Small intestine (tissue), 7 donors: Measurements from ENCODE around the gene METTL25B. TPM values are rescaled to one million over a fixed set of nuclear protein-coding genes. Genes with fewer than 3 reads are reported as not detected.

ENCODE experiments used
- DNase-seq, 2 donors: peaks; one replicate each; pipeline versions ENCODE4 v3.0.0 to v3.0.0-alpha.2; 2013
- FAIRE-seq: peaks from 2 replicates; lab custom pipeline; 2012; peaks lifted over from hg19 to GRCh38; lab: Jason Lieb, UNC
- H3K27ac ChIP-seq, 3 donors: one replicate each; pipeline ENCODE4 v1.5.1; 2013; ENCODE audit warnings: low read length in 2 of 3, mild to moderate bottlenecking in 2 of 3, control low read depth in 1 of 3, inconsistent platforms in 1 of 3, low read depth in 1 of 3, moderate library complexity in 1 of 3
- H3K27me3 ChIP-seq, 3 donors: one replicate each; pipeline ENCODE4 v1.6.1; 2013; ENCODE audit warnings: low read length in 3 of 3, inconsistent platforms in 1 of 3; ENCODE audit not compliant: control insufficient read depth in 3 of 3, insufficient read depth in 3 of 3
- H3K36me3 ChIP-seq, 3 donors: one replicate each; pipeline ENCODE4 v1.6.1; 2013; ENCODE audit warnings: low read length in 3 of 3, inconsistent platforms in 1 of 3, low read depth in 1 of 3, mild to moderate bottlenecking in 1 of 3, moderate library complexity in 1 of 3; ENCODE audit not compliant: control insufficient read depth in 3 of 3, insufficient read depth in 2 of 3
- H3K4me1 ChIP-seq, 3 donors: one replicate each; pipeline ENCODE4 v1.6.1; 2013; ENCODE audit warnings: low read length in 2 of 3, inconsistent platforms in 1 of 3, low read depth in 1 of 3, mild to moderate bottlenecking in 1 of 3, moderate library complexity in 1 of 3; ENCODE audit not compliant: control insufficient read depth in 3 of 3, insufficient read depth in 2 of 3
- H3K4me3 ChIP-seq, 3 donors: one replicate each; pipeline ENCODE4 v1.5.1; 2013; ENCODE audit warnings: low read length in 3 of 3, control low read depth in 1 of 3, inconsistent platforms in 1 of 3, low read depth in 1 of 3, mild to moderate bottlenecking in 1 of 3, moderate library complexity in 1 of 3
- H3K9me3 ChIP-seq, 2 donors: one replicate each; pipeline ENCODE4 v1.6.1; 2013; ENCODE audit warnings: low read depth in 1 of 2, low read length in 1 of 2; ENCODE audit not compliant: control insufficient read depth in 2 of 2, insufficient read depth in 1 of 2
- WGBS, 3 donors: extraction: QIAGEN DNeasy Blood & Tissue Kit; methylation state at CpG; one replicate each; pipeline ENCODE4 v1.1.7; 2013; 5-methylcytosine and 5-hydroxymethylcytosine counted together
- polyA plus RNA-seq, 4 donors: library from polyadenylated mRNA; stranded (reverse) in 3 of 4; unstranded in 1 of 4; fragments of 200-250 nt in 3 of 4; fragments of 120-200 nt in 1 of 4; gene quantifications; one replicate each; pipeline versions ENCODE4 v1.2.1 to v1.2.3, GENCODE V29; 2013
- donor health status: healthy with polysubstance abuse.
- donor health status: control.
- donor health status: control.
- donor health status: Bipolar disorder and iron deficiency.
- donor health status: healthy.

The METTL25B gene
- polyA plus RNA-seq, 4 donors = 27.8 to 79.8 (median 49.4) TPM

DNA sequence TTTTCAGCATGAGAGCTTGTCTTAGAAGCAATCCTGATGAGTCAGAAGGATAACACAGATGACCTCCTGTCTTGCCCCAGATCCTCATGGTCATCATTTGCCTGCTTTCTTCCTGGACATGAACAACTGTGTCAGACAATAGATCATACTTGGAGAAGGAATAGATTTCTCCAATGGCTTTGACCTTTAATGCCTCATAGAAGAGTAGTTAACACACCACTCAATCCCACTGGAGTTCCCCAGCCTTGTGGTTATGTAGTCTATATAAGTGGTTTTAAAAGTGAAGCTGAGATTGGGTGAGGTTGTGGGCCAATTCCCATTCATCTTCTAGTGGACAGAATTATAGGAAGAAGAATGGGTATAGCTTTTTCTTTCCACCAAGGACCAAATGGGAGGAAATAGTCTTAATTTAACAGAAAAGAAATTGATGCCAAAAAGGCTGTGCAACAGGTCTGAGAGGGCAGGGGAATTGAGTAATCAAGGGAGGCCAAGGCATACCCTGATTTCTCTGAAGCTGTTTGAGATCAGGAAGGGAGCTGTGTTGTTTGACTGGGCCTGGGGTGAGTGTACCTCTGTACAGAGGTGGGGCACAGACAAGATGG is 53.4 kb downstream of the METTL25B start:
- Histone ChIP-seq H3K36me3 (peaks cover 5 to 55% (median 13%) of the 10 kb centered on the region in 3 donors), H3K27me3 (no peaks in the 10 kb centered on the region), H3K27ac (no peak overlapping the region), H3K4me1 (peaks cover 0 to 2% (median 0%) of the 10 kb centered on the region in 3 donors), H3K4me3 (no peak overlapping the region), H3K9me3 (no peaks in the 10 kb centered on the region)
- DNase-seq (no peak), FAIRE-seq (no peak)

DNA sequence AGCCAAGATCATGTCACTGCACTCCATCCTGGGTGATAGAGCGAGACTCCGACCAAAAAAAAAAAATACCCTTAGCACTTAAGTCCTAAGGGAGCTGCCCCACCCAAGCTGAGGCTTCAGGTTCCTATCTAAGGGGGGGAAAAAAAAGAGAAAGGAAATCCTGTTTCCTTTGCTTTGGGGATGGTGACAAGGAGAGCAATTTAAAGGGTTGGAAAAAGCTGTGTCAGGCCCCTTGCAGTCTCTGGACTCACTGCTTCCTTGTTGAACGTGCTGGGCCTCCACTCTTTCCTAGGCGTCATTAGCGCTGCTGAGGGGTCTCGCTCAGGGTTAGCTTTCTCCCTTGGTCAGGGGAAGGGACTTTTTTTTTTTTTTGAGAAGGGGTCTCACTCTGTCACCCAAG is 57.2 kb downstream of the METTL25B start:
- no peak for DNase-seq
- Histone ChIP-seq H3K9me3 (no peaks in the 10 kb centered on the region), H3K27me3 (no peaks in the 10 kb centered on the region), H3K4me3 (no peak overlapping the region), H3K36me3 (peaks cover 12 to 61% (median 19%) of the 10 kb centered on the region in 3 donors), H3K27ac (no peak overlapping the region), H3K4me1 (no peaks in the 10 kb centered on the region)
- FAIRE-seq = no peak
- 86 to 98% (median 96%) methylated on average over 6 of the region's 6 CpGs for WGBS, 3 donors

Other genes starting within 250 kb of the METTL25B start
- gene MEF2D, start 227.7 kb upstream of the METTL25B start, polyA plus RNA-seq = 10 to 100 TPM in 2 of 4 donors, 1 to 10 TPM in 2; 5.8 to 23.7 (median 13.0) TPM
- gene IQGAP3, start 155.9 kb upstream of the METTL25B start, polyA plus RNA-seq = 10 to 100 TPM in 2 of 4 donors, under 1 TPM in 2; 0.54 to 13.8 (median 7.3) TPM
- gene TTC24, start 148.7 kb upstream of the METTL25B start, polyA plus RNA-seq = under 1 TPM in 2 of 4 donors, not detected in 2; 0.18 to 0.19 TPM
- gene NAXE, start 136.7 kb upstream of the METTL25B start, polyA plus RNA-seq = 100 to 1,000 TPM in 1 of 4 donors, 10 to 100 TPM in 3; 64.8 to 105 (median 94.3) TPM
- 10 to 100 TPM in 3 of 4 donors, 1 to 10 TPM in 1; 8.9 to 31.0 (median 16.8) TPM for gene GPATCH4, start 127.0 kb upstream of the METTL25B start, polyA plus RNA-seq
- gene HAPLN2, start 109.1 kb upstream of the METTL25B start, polyA plus RNA-seq = 10 to 100 TPM in 2 of 4 donors, under 1 TPM in 2; 0.22 to 25.9 (median 6.7) TPM
- 1 to 10 TPM in 1 of 4 donors, under 1 TPM in 1, not detected in 2; 0.36 to 1.9 TPM for gene BCAN, start 86.4 kb upstream of the METTL25B start, polyA plus RNA-seq
- 10 to 100 TPM in 2 of 4 donors, 1 to 10 TPM in 1, under 1 TPM in 1; 0.22 to 17.9 (median 6.4) TPM for gene NES, start 51.1 kb upstream of the METTL25B start, polyA plus RNA-seq
- gene CRABP2, start 22.9 kb upstream of the METTL25B start, polyA plus RNA-seq = 1 to 10 TPM in 2 of 4 donors, under 1 TPM in 2; 0.81 to 3.1 (median 1.4) TPM
- gene ISG20L2, start 297 bp downstream of the METTL25B start, polyA plus RNA-seq = 10 to 100 TPM; 12.5 to 34.5 (median 14.9) TPM
- gene MRPL24, start 12.6 kb downstream of the METTL25B start, polyA plus RNA-seq = 100 to 1,000 TPM in 1 of 4 donors, 10 to 100 TPM in 3; 57.7 to 102 (median 58.6) TPM
- 100 to 1,000 TPM; 244 to 308 (median 277) TPM for gene HDGF, start 23.2 kb downstream of the METTL25B start, polyA plus RNA-seq
- gene PRCC, start 39.1 kb downstream of the METTL25B start, polyA plus RNA-seq = 10 to 100 TPM; 45.2 to 56.7 (median 52.8) TPM
- gene SH2D2A, start 88.4 kb downstream of the METTL25B start, polyA plus RNA-seq = 1 to 10 TPM in 3 of 4 donors, under 1 TPM in 1; 0.89 to 3.7 (median 2.4) TPM
- gene INSRR, start 130.6 kb downstream of the METTL25B start, polyA plus RNA-seq = under 1 TPM in 2 of 4 donors, not detected in 2; 0.01 to 0.04 TPM
- gene NTRK1, start 132.4 kb downstream of the METTL25B start, polyA plus RNA-seq = under 1 TPM in 2 of 4 donors, not detected in 2; 0.10 to 0.67 TPM
- 1 to 10 TPM in 2 of 4 donors, under 1 TPM in 2; 0.22 to 6.5 (median 2.6) TPM for gene PEAR1, start 165.2 kb downstream of the METTL25B start, polyA plus RNA-seq
- gene LRRC71, start 192.2 kb downstream of the METTL25B start, polyA plus RNA-seq = under 1 TPM in 2 of 4 donors, not detected in 2; 0.07 to 0.13 TPM